K562 (cell line): ENCODE measurements around the gene CELSR2. TPM values are rescaled to one million over a fixed set of nuclear protein-coding genes. Genes with fewer than 3 reads are reported as not detected.

Experiments
- ATAC-seq: fragments of 200-7000 bp; cut with Tn5 transposase; 3 replicates; pipeline ENCODE4 v1.9.1; 2020; ENCODE audit warnings: moderate library complexity
- BruUV-seq: library from RNA; stranded (reverse); fragments of 400-500 nt; replicated peaks from 2 replicates; lab custom pipeline; 2021; lab: Mats Ljungman, UMichigan
- CTCF ChIA-PET: fragments of 300-600 bp; formaldehyde crosslinking; extraction: SDS; loops from one replicate; lab custom pipeline; 2021; ENCODE audit warnings: low intra/inter-chr PET ratio; lab: Yijun Ruan, JAX
- POLR2A ChIA-PET: fragments of 300-600, 350-650 bp; sonication (Branson Sonifier 250); formaldehyde crosslinking; extraction: SDS; loops from one replicate; lab custom pipeline; 2021; ENCODE audit warnings: antibody characterized with exemption, inconsistent platforms; lab: Yijun Ruan, JAX
- DNase-seq, 4 experiments: peaks; one replicate each; pipeline versions ENCODE4 v3.0.0 to v3.0.0-alpha.2; 2011 to 2018; ENCODE audit warnings: low spot score in 3 of 4, mixed read lengths in 3 of 4; ENCODE audit errors: extremely low read depth in 1 of 4
- FAIRE-seq: peaks from 2 replicates; lab custom pipeline; 2011; peaks lifted over from hg19 to GRCh38; lab: Jason Lieb, UNC
- H2AFZ ChIP-seq: 2 replicates; pipeline ENCODE4 v1.6.0; 2011; ENCODE audit warnings: low read depth, low read length, control low read depth, inconsistent platforms
- H3K27ac ChIP-seq: fragments of 200-600 bp; 3 replicates; pipeline ENCODE4 v1.8.0; 2011; ENCODE audit warnings: low read depth, mild to moderate bottlenecking, control low read depth, inconsistent platforms, low read length, moderate library complexity, mixed read lengths; ENCODE audit errors: extremely low read depth
- H3K27me3 ChIP-seq, 2 experiments: fragments of 300-600 bp in 1 of 2; 2 replicates in 1 of 2; 3 replicates in 1 of 2; pipeline versions ENCODE4 v1.6.0 to v1.8.0; 2011; ENCODE audit warnings: inconsistent platforms in 2 of 2, low read length in 2 of 2, mild to moderate bottlenecking in 1 of 2, mixed read lengths in 1 of 2, moderate library complexity in 1 of 2; ENCODE audit not compliant: control insufficient read depth in 2 of 2, insufficient read depth in 2 of 2
- H3K36me3 ChIP-seq: fragments of 300-600 bp; 3 replicates; pipeline ENCODE4 v1.8.0; 2011; ENCODE audit warnings: mild to moderate bottlenecking, low read length, inconsistent platforms; ENCODE audit not compliant: control insufficient read depth, insufficient read depth
- H3K4me1 ChIP-seq, 2 experiments: fragments of 200-600 bp in 1 of 2; replicated peaks in 1 of 2; 2 replicates in 1 of 2; 3 replicates in 1 of 2; pipeline versions ENCODE4 v1.5.1 to v1.8.0; 2011; ENCODE audit warnings: inconsistent platforms in 2 of 2, low read length in 2 of 2, mild to moderate bottlenecking in 1 of 2, mixed read lengths in 1 of 2, moderate library complexity in 1 of 2; ENCODE audit not compliant: control insufficient read depth in 2 of 2, insufficient read depth in 2 of 2
- H3K4me2 ChIP-seq: 2 replicates; pipeline ENCODE4 v1.6.1; 2011; ENCODE audit warnings: low read length, control low read depth, inconsistent platforms, mixed read lengths; ENCODE audit not compliant: insufficient read depth
- H3K4me3 ChIP-seq: fragments of 200-600 bp; sonication (generic), shearing (Covaris generic); 2 replicates; pipeline ENCODE4 v1.5.1; 2016; ENCODE audit warnings: control low read depth, inconsistent platforms
- H3K79me2 ChIP-seq: fragments of 200-600 bp; 3 replicates; pipeline ENCODE4 v1.8.0; 2011; ENCODE audit warnings: low read length, inconsistent platforms; ENCODE audit not compliant: control insufficient read depth, insufficient read depth
- H3K9ac ChIP-seq, 2 experiments: 2 replicates each; pipeline versions ENCODE4 v1.6.0 to v1.6.1; 2011; ENCODE audit warnings: low read depth in 2 of 2, low read length in 2 of 2, control low read depth in 1 of 2, inconsistent platforms in 1 of 2, mild to moderate bottlenecking in 1 of 2, mixed read lengths in 1 of 2; ENCODE audit not compliant: insufficient read depth in 1 of 2
- H3K9me1 ChIP-seq: one replicate; pipeline ENCODE4 v1.6.0; 2011; ENCODE audit warnings: inconsistent platforms, mild to moderate bottlenecking, low read length, moderate library complexity; ENCODE audit not compliant: control insufficient read depth, insufficient read depth
- H3K9me3 ChIP-seq: replicated peaks from 2 replicates; pipeline ENCODE4 v1.5.1; 2011; ENCODE audit warnings: low read depth, low read length, inconsistent platforms; ENCODE audit not compliant: control insufficient read depth, insufficient read depth
- H4K20me1 ChIP-seq: replicated peaks from 2 replicates; pipeline ENCODE4 v1.6.1; 2011; ENCODE audit warnings: low read length, inconsistent platforms, mixed read lengths; ENCODE audit not compliant: control insufficient read depth, insufficient read depth
- BRF2 ChIP-seq: IDR thresholded peaks from 3 replicates; pipeline ENCODE4 v1.6.1; 2011; ENCODE audit warnings: borderline replicate concordance, mild to moderate bottlenecking; ENCODE audit not compliant: insufficient read length, insufficient read depth
- CCNT2 ChIP-seq: IDR thresholded peaks from 2 replicates; pipeline ENCODE4 v1.6.1; 2011; ENCODE audit warnings: borderline replicate concordance, low read depth, mild to moderate bottlenecking, moderate library complexity, mixed read lengths, low read length; ENCODE audit not compliant: insufficient read length; ENCODE audit errors: extremely low read depth
- CREBBP ChIP-seq: IDR thresholded peaks from one replicate; pipeline ENCODE4 v1.6.1; 2012; ENCODE audit warnings: low read depth, mild to moderate bottlenecking, control low read depth, inconsistent platforms, low read length
- DDX20 ChIP-seq: fragments of 450-650 bp; IDR thresholded peaks from 2 replicates; pipeline ENCODE4 v1.6.1; 2016; ENCODE audit warnings: missing genetic modification characterization, low read depth, mild to moderate bottlenecking, missing compliant biosample characterization, moderate library complexity
- E2F1 ChIP-seq: sonication (generic); formaldehyde crosslinking; IDR thresholded peaks from 2 replicates; pipeline ENCODE4 v1.8.1; 2023; ENCODE audit warnings: mild to moderate bottlenecking, missing genetic modification reagents, moderate library complexity
- MAFG ChIP-seq: fragments of 450-650 bp; conservative IDR thresholded peaks from 2 replicates; pipeline ENCODE4 v1.6.1; 2016; ENCODE audit warnings: missing genetic modification characterization, missing compliant biosample characterization
- NCOA4 ChIP-seq: fragments of 450-650 bp; IDR thresholded peaks from 2 replicates; pipeline ENCODE4 v1.6.1; 2018; ENCODE audit warnings: mild to moderate bottlenecking; ENCODE audit not compliant: partially characterized antibody
- NONO ChIP-seq, 2 experiments: fragments of 200-400 bp in 1 of 2; fragments of 450-650 bp in 1 of 2; formaldehyde crosslinking in 1 of 2; IDR thresholded peaks; 2 replicates each; pipeline ENCODE4 v1.6.1; 2017; ENCODE audit warnings: low read depth in 2 of 2, mild to moderate bottlenecking in 2 of 2, moderate library complexity in 2 of 2, low read length in 1 of 2
- POLR2G ChIP-seq: fragments of 200-400 bp; formaldehyde crosslinking; IDR thresholded peaks from 2 replicates; pipeline ENCODE4 v1.6.1; 2017; ENCODE audit warnings: low read depth, mild to moderate bottlenecking, antibody characterized with exemption, low read length, moderate library complexity
- POLR3A ChIP-seq: IDR thresholded peaks from 2 replicates; pipeline ENCODE4 v1.6.1; 2011; ENCODE audit warnings: borderline replicate concordance, mild to moderate bottlenecking, moderate library complexity; ENCODE audit not compliant: insufficient read length, insufficient read depth; ENCODE audit errors: extremely low read depth
- PYGO2 ChIP-seq: fragments of 450-650 bp; IDR thresholded peaks from 2 replicates; pipeline ENCODE4 v1.6.1; 2016; ENCODE audit warnings: mild to moderate bottlenecking, missing genetic modification characterization, moderate library complexity, missing compliant biosample characterization
- RAD21 ChIP-seq, 2 experiments: fragments of 250-450 bp in 1 of 2; fragments of 450-650 bp in 1 of 2; sonication (Bioruptor Pico) in 1 of 2; formaldehyde crosslinking in 1 of 2; IDR thresholded peaks in 1 of 2; conservative IDR thresholded peaks in 1 of 2; 2 replicates each; pipeline versions ENCODE4 v1.4.0 to v1.8.0; 2020 to 2022; ENCODE audit warnings: mild to moderate bottlenecking in 2 of 2, moderate library complexity in 1 of 2
- SNRNP70 ChIP-seq: fragments of 200-400 bp; formaldehyde crosslinking; optimal IDR thresholded peaks from 2 replicates; pipeline ENCODE3; 2017; ENCODE audit warnings: low read depth, low read length
- ZBTB7A ChIP-seq: IDR thresholded peaks from 2 replicates; pipeline ENCODE4 v1.6.1; 2011; ENCODE audit warnings: low read depth, mild to moderate bottlenecking, low read length, moderate library complexity, borderline replicate concordance; ENCODE audit not compliant: control insufficient read depth
- ZEB2 ChIP-seq: fragments of 450-650 bp; IDR thresholded peaks from 2 replicates; pipeline ENCODE4 v1.6.1; 2016
- ZFP1 ChIP-seq: fragments of 450-650 bp; formaldehyde crosslinking; IDR thresholded peaks from 2 replicates; pipeline ENCODE4 v1.4.0; 2020; ENCODE audit warnings: mild to moderate bottlenecking, mixed read lengths
- ZNF24 ChIP-seq: fragments of 450-650 bp; IDR thresholded peaks from 2 replicates; pipeline ENCODE4 v1.6.1; 2016
- ZNF282 ChIP-seq: sonication (generic); formaldehyde crosslinking; IDR thresholded peaks from 2 replicates; pipeline ENCODE4 v1.8.1; 2023; ENCODE audit warnings: missing genetic modification reagents
- ZNF444 ChIP-seq: fragments of 250-450 bp; sonication (Bioruptor Pico); IDR thresholded peaks from 2 replicates; pipeline ENCODE4 v1.4.0; 2020; ENCODE audit warnings: mild to moderate bottlenecking, moderate library complexity
- ZNF766 ChIP-seq: fragments of 200-800 bp; sonication (Bioruptor generic); conservative IDR thresholded peaks from 2 replicates; pipeline ENCODE4 v1.6.1; 2016; ENCODE audit warnings: missing genetic modification characterization, missing compliant biosample characterization
- WGBS: fragments of 100-300 bp; shearing (Covaris generic); methylation state at CpG from one replicate; pipeline ENCODE4 v1.1.6; 2016; ENCODE audit warnings: low coverage, mixed read lengths; ENCODE audit not compliant: insufficient coverage; ENCODE audit errors: missing lambda C conversion rate; 5-methylcytosine and 5-hydroxymethylcytosine counted together
- in situ Hi-C: fragments of 300-500 bp; cut with MboI; formaldehyde crosslinking; loops from 4 replicates; pipeline ENCODE4 v1.15.0; 2018; ENCODE audit warnings: inconsistent platforms, mixed read lengths
- intact Hi-C: fragments of 100-400 bp; cut with micrococcal nuclease; formaldehyde crosslinking; loops from 2 replicates; pipeline ENCODE4 v1.14.2; 2022
- polyA plus RNA-seq, 8 experiments: library from polyadenylated mRNA; depleted of rRNA in 4 of 8; stranded (reverse) in 5 of 8; unstranded in 3 of 8; fragments of >200 nt; fragmentation: Nextera tagmentation in 2 of 8; fragmentation: Illumina TruSeq in 1 of 8; extraction: Ambion mirVana in 2 of 8; extraction: Trizol in 1 of 8; gene quantifications; 2 replicates each; pipeline versions ENCODE4 v1.2.1 to v1.2.3, GENCODE V29; 2011 to 2014; ENCODE audit warnings: inconsistent platforms in 1 of 8, missing spikeins in 1 of 8
- total RNA-seq, 7 experiments: library from RNA; depleted of rRNA in 6 of 7; stranded (reverse); fragments of >200 nt in 6 of 7; fragmentation: Illumina TruSeq in 2 of 7; extraction: Trizol in 2 of 7; gene quantifications; 2 replicates each; pipeline versions ENCODE4 v1.2.1 to v1.2.3, GENCODE V29; 2011 to 2021; ENCODE audit warnings: low replicate concordance in 1 of 7

CELSR2 gene
- total and polyA plus RNA-seq, 9 of the 15 experiments (the other 6 are each of a cell fraction or from before 2014, with no cell fraction given) = 0.31 to 21.9 (median 4.2) TPM

GRCh38 chr1:109279615-109280278 is 30.4 kb downstream of the CELSR2 start:
- Histone ChIP-seq H3K79me2 (peaks cover 28% of the 10 kb centered on the region), H3K9me1 (no peaks in the 10 kb centered on the region), H3K36me3 (peaks cover 37% of the 10 kb centered on the region; the same call in 2 of the 3 replicates), H3K4me3 (no peak overlapping the region), H3K4me2 (no peak overlapping the region), H3K4me1 (peaks cover 55 to 64% of the 10 kb centered on the region in 2 experiments), H3K27me3 (no peaks in the 10 kb centered on the region), H2AFZ (no peak overlapping the region), H3K9ac (peak overlapping the region in 1 of 2 experiments; percentile 56; a peak in 1 of 4 replicates), H4K20me1 (peaks cover 4% of the 10 kb centered on the region; the same call in 1 of the 2 replicates), H3K9me3 (no peaks in the 10 kb centered on the region), H3K27ac (no peak overlapping the region; the same call in 2 of the 3 replicates)
- no peak for FAIRE-seq
- 37% methylated on average over 5 of the region's 5 CpGs for WGBS
- POLR2A ChIA-PET = interaction anchor here (0.6 to 1.7 kb wide), 6 partner anchors 15 to 118 kb away, joined by 3 to 8 read pairs (median 3); partner anchors contain the start of genes SARS1 and SORT1
- ATAC-seq = no peak
- DNase-seq = peak in 2 of 4 experiments; percentile 46 to 55
- in situ Hi-C loops (no loop called here), intact Hi-C loops (loop anchor here (5.0 kb wide), 1 partner anchor 213 kb away; the partner anchor contains the start of gene CYB561D1)
- CTCF ChIA-PET = interaction anchor here (3.9 kb wide), 1 partner anchor 119 kb away, joined by 51 read pairs; the partner anchor contains the start of gene SORT1
- BruUV-seq = no TSS peak
- TF ChIP-seq ZNF766 (CRISPR knock-in tag) (0 out of 2 replicates have a peak, but pooled peaks have one; percentile 35), ZNF282 (CRISPR knock-in tag) (no peak), ZEB2 (no peak), SNRNP70 (no peak), NCOA4 (no peak), CCNT2 (no peak), DDX20 (tag) (0 out of 2 replicates have a peak, but pooled peaks have one; percentile 40), RAD21 (CRISPR knock-in tag; conservative IDR thresholded peaks at IDR 0.05 in 1 of 2, IDR thresholded peaks at IDR 0.05 in 1 of 2) (no peak), ZFP1 (no peak), CREBBP (no peak), NONO (IDR thresholded peaks at IDR 0.05; ENCODE audit: low read depth in 2 of 2, low read length in 1 of 2) (no peak), MAFG (tag) (no peak), E2F1 (CRISPR knock-in tag) (no peak), ZNF24 (no peak), BRF2 (no peak), POLR3A (no peak), ZNF444 (no peak), PYGO2 (tag) (no peak), POLR2G (no peak), ZBTB7A (no peak)
